Fibroblast of the aortic adventitia (primary cell): ENCODE results near the gene ZNF536. TPM values are rescaled to one million over a fixed set of nuclear protein-coding genes. Genes with fewer than 3 reads are reported as not detected.

ENCODE experiments used
- DNase-seq: peaks from one replicate; pipeline ENCODE4 v3.0.0-alpha.2; 2010; ENCODE audit warnings: low read depth
- H3K4me3 ChIP-seq: 2 replicates; pipeline ENCODE4 v1.5.1; 2011; ENCODE audit warnings: low read depth, mild to moderate bottlenecking, control low read depth, low read length, moderate library complexity
- total RNA-seq: library from RNA; depleted of rRNA; stranded (reverse); fragments of >200 nt; gene quantifications from 2 replicates; pipeline ENCODE4 v1.2.3, GENCODE V29; 2012; ENCODE audit warnings: low replicate concordance
- TF ChIP-seq, protein P1 (sequence below): IDR thresholded peaks from 2 replicates; pipeline ENCODE4 v1.5.1; 2011; ENCODE audit warnings: mild to moderate bottlenecking, low read length, control low read depth, inconsistent platforms; ENCODE audit not compliant: insufficient read depth

The ZNF536 gene
- total RNA-seq, 1 donor = 0.90 TPM

GRCh38 chr19:30401956-30402355 is 29.8 kb downstream of the ZNF536 start:
- no peak for DNase-seq
- TF ChIP-seq, protein P1, sequence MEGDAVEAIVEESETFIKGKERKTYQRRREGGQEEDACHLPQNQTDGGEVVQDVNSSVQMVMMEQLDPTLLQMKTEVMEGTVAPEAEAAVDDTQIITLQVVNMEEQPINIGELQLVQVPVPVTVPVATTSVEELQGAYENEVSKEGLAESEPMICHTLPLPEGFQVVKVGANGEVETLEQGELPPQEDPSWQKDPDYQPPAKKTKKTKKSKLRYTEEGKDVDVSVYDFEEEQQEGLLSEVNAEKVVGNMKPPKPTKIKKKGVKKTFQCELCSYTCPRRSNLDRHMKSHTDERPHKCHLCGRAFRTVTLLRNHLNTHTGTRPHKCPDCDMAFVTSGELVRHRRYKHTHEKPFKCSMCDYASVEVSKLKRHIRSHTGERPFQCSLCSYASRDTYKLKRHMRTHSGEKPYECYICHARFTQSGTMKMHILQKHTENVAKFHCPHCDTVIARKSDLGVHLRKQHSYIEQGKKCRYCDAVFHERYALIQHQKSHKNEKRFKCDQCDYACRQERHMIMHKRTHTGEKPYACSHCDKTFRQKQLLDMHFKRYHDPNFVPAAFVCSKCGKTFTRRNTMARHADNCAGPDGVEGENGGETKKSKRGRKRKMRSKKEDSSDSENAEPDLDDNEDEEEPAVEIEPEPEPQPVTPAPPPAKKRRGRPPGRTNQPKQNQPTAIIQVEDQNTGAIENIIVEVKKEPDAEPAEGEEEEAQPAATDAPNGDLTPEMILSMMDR = no peak
- no peak overlapping the region for H3K4me3 ChIP-seq

DNA sequence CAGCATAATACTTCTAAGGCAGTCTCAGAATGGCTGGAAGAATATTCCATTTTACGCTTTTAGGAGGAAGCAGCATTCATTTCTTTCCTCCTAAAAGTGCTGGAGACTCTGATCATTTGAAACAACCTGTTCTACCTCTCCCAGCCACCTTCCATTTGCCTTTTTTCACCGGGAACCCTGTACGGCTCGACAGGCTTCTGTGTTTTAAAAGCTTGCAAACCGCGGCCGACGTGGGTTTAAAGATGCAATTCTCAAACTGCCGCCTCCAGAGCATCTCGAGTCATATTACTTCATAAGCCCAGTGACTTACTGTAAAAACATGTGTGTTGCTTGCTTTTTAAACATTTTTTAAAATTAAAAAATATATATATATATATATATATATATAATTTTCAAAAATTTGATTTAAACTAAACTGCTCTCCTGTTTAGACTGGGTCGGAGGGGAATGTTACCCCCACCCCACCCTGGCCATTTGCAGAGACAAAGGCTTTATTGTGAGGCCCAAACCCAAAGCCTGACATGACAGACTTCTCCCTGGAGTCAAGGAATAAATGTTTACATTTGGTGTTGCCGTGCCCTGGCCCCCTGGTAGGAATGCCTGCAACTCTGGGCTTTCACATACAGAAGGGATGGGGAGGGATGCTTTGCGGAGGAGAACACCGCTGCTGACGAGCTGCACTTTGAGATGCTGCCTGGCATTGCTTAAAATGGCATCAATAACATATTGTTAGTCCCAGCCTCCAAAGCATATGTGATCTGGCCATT is 30.4 kb downstream of the ZNF536 start:
- TF ChIP-seq, protein P1 = no peak
- no peak for DNase-seq
- no peak overlapping the region for H3K4me3 ChIP-seq

DNA sequence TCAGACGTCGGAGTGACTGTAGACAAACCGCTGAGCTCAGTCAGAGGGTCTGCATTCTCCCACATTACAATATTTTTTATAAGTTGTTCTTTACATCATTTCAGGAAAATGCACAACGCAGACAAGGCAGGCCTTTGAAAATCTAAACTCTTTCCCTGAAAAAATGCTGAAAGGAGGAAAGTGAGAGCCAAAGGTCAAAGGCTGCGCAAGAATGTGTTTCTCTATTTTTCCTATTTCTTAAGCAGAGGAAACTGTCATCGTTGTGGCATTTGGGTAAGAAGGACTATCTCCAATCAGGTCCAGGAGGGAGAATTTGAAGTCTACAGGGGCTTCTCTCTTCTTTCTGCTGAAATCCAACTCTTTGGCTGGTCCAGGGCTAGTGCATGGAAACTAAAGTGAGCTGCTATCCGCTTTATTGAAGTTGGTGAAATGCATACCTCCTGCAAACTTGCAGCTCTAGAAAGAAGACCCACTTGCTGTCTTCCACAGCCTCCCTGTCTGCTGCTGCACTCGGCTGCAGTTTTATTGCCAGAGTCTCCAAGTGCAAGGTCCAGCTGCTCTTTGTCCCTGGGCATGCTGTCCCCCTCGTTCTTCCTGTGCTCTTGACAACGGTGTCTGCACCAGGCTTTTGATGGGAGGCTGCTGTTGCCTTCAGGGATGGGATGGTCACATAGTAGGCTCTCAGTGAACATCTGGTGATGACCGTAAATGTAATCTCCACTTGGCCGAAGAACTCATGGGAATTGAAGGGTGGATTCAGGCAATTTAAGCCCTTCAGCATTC is 31.2 kb downstream of the ZNF536 start:
- no peak for DNase-seq
- H3K4me3 ChIP-seq = no peak overlapping the region
- TF ChIP-seq, protein P1 = no peak

DNA sequence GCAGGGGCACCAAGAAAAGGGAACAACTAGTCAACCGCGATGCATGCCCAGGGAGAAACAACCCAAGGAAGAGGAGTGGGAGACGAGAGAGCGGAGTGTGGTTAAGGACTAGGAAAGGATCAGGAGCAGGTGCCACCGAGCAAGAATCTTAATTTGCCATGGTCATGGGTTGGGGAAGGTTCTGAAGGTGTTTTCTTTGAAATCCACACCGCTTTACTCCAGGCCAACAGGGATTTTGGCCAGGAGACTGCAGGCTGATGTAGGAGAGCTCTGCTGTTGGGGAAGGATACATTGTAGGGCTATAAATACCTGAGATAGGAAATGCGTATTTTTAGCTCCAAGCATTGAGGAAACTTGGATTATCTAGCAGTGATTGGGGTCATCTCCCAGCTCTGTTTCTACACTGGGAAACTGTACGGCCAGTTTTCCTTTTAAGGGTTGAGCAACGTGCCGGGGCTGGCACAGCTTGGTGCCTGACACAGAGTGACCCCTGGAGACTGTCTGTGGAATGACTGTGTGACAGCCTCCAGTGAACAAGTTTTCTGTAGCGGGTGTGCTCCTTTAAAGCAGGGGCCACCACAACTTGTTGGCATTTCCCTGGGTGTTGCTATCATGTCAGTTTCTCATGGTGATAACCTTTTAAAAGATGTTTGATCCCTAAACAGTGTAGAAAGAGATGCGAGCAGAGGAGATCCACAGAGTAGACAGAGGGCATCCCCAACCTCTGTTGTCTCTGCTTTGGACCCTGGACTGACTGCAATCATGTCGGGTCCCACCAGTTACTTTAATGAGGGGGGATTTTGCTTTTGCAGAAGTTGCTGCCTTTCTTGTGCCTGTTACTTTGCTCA is 34.3 kb downstream of the ZNF536 start:
- DNase-seq = no peak
- TF ChIP-seq, protein P1 = no peak
- H3K4me3 ChIP-seq = no peak overlapping the region

- TF ChIP-seq, protein P1 = no peak
- H3K4me3 ChIP-seq = no peak overlapping the region
- no peak for DNase-seq
Measured at GRCh38 chr19:30407068-30407709, 35.0 kb downstream of the ZNF536 start.

DNA sequence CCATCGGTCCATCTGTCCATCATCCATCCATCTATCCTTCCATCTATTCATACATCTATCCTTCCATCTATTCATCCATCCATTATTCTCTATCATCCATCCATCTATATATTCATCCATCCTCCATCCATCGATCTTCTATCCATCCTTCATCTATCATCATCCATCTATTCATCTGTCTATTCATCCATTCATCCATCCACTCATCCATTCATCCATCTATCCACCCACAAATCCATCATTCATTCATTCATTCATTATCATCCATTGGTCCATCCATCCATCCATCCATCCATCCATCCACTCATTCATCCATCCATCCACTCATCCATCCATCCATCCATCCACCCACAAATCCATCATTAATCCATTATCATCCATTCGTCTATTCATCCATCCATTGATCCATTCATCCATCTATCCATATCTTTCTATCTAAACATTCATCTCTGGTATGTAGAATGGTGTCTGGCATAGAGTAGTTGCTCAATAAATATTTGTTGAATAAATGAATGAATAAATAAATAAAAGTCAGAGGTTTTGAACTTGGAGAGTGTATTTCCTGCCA is 36.6 kb downstream of the ZNF536 start:
- no peak overlapping the region for H3K4me3 ChIP-seq
- TF ChIP-seq, protein P1 = no peak
- DNase-seq = no peak
